HEK293T (cell line): ENCODE data around the gene LRRC7.

Experiments
- BHLHE40 ChIP-seq: fragments of 450-650 bp; IDR thresholded peaks from 2 replicates; pipeline ENCODE4 v1.6.1; 2016; ENCODE audit warnings: mild to moderate bottlenecking, moderate library complexity, borderline replicate concordance
- CTBP1 ChIP-seq: fragments of 450-650 bp; IDR thresholded peaks from 2 replicates; pipeline ENCODE4 v1.6.1; 2016; ENCODE audit warnings: borderline replicate concordance
- ELF4 ChIP-seq: fragments of 450-650 bp; IDR thresholded peaks from 2 replicates; pipeline ENCODE4 v1.6.1; 2017; ENCODE audit warnings: antibody characterized with exemption
- FOXA1 ChIP-seq: fragments of 450-650 bp; IDR thresholded peaks from 2 replicates; pipeline ENCODE4 v1.6.1; 2016; ENCODE audit warnings: mild to moderate bottlenecking
- FOXK2 ChIP-seq: fragments of 450-650 bp; IDR thresholded peaks from 2 replicates; pipeline ENCODE4 v1.6.1; 2016; ENCODE audit warnings: mild to moderate bottlenecking
- FOXM1 ChIP-seq: fragments of 450-650 bp; IDR thresholded peaks from 2 replicates; pipeline ENCODE4 v1.6.1; 2017; ENCODE audit warnings: mild to moderate bottlenecking, borderline replicate concordance
- L3MBTL2 ChIP-seq: fragments of 450-650 bp; conservative IDR thresholded peaks from 2 replicates; pipeline ENCODE4 v1.6.1; 2016; ENCODE audit warnings: mild to moderate bottlenecking
- SP1 ChIP-seq: fragments of 450-650 bp; IDR thresholded peaks from 2 replicates; pipeline ENCODE4 v1.6.1; 2017
- TARDBP ChIP-seq: fragments of 450-650 bp; IDR thresholded peaks from 2 replicates; pipeline ENCODE4 v1.6.1; 2016

DNA sequence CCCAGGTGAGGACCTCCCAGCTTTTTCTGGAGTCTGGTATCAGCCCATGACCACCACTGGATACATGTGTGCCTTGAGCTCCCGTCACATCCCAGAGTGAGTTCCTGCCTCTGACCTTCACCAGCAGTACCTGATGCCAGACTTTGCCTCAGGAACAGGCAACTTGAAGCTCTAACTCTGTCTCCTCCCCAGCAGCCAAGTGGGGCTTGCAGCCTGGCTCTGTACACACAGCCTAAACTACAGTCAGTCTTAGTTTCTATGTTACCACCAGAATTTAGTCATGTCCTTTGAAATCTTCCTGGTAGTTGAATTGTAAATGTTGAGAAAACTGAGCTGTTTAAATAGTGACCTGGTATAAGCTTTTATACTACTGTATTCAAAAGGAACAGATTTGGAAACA lies 431.1 kb downstream of the LRRC7 start:
- TF ChIP-seq FOXM1 (no peak), TARDBP (no peak), FOXK2 (no peak), ELF4 (no peak), SP1 (no peak), BHLHE40 (no peak), L3MBTL2 (no peak), FOXA1 (no peak), CTBP1 (no peak)
